ENCODE measurements around the gene SNRNP70. TPM values are rescaled to one million over a fixed set of nuclear protein-coding genes. Genes with fewer than 3 reads are reported as not detected.

SNRNP70 gene
- total RNA-seq, 3 donors from 2014 or later = 222 to 444 (median 316) TPM

DNA sequence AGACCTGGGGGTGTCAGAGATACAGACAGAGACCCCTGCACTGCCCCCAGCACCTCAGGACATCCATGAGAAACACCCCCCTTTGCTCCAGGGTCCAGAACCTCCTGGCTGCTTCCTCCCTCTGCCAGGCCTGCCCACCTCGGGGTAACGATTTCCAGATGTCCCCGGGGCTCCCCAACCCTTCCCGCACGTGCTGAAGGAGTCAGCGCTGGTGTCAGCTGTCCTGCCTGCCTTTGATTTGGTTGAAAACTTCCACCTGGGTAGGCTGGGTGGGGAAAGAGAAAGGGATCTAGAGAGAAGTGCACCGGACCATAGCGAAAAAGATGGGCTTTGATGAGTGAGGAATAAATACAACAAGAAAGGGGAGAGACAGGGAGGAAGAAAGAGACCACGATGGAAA, 26.2 kb upstream of the SNRNP70 start:
- Histone ChIP-seq H3K27ac (no peak overlapping the region), H3K36me3 (no peaks in the 10 kb centered on the region), H3K4me1 (no peaks in the 10 kb centered on the region), H3K27me3 (peaks cover 0 to 7% of the 10 kb centered on the region in 2 donors), H3K4me3 (no peak overlapping the region), H3K9me3 (no peaks in the 10 kb centered on the region)
- no peak for DNase-seq (ENCODE audit: low spot score in 2 of 2)
- intact Hi-C loops (cut with DNase I; ENCODE audit: low total_unique reads) = no loop called here
- TF ChIP-seq, protein P1, sequence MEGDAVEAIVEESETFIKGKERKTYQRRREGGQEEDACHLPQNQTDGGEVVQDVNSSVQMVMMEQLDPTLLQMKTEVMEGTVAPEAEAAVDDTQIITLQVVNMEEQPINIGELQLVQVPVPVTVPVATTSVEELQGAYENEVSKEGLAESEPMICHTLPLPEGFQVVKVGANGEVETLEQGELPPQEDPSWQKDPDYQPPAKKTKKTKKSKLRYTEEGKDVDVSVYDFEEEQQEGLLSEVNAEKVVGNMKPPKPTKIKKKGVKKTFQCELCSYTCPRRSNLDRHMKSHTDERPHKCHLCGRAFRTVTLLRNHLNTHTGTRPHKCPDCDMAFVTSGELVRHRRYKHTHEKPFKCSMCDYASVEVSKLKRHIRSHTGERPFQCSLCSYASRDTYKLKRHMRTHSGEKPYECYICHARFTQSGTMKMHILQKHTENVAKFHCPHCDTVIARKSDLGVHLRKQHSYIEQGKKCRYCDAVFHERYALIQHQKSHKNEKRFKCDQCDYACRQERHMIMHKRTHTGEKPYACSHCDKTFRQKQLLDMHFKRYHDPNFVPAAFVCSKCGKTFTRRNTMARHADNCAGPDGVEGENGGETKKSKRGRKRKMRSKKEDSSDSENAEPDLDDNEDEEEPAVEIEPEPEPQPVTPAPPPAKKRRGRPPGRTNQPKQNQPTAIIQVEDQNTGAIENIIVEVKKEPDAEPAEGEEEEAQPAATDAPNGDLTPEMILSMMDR (IDR thresholded peaks at IDR 0.05) = no peak
- TF ChIP-seq POLR2AphosphoS5 (IDR thresholded peaks at IDR 0.05) (no peak), POLR2A (IDR thresholded peaks at IDR 0.05) (no peak)

DNA sequence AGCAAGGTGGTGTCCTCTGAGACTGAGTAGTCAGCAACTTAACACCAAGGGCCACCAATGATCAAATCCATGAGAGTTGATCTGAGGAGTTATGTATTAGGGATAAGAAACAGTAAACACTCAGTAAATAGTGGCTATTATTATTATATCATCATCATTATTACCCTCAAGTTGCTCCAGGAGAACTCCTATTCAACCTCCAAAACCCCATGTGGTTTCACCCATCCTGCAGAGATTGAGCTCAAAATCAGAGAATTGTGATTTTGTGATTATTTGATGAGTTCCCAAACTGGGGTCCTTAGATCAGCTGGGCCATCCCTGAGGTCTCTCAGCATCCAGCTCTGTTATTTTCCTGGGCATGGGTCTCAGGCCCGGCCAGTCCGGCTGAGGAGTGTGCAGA, 24.3 kb upstream of the SNRNP70 start:
- Histone ChIP-seq H3K9me3 (no peaks in the 10 kb centered on the region), H3K36me3 (no peaks in the 10 kb centered on the region), H3K27me3 (peaks cover 0 to 15% of the 10 kb centered on the region in 2 donors), H3K4me3 (no peak overlapping the region), H3K27ac (no peak overlapping the region), H3K4me1 (no peaks in the 10 kb centered on the region)
- no peak for DNase-seq (ENCODE audit: low spot score in 2 of 2)
- intact Hi-C loops (cut with DNase I; ENCODE audit: low total_unique reads) = no loop called here
- TF ChIP-seq POLR2AphosphoS5 (IDR thresholded peaks at IDR 0.05) (no peak), POLR2A (IDR thresholded peaks at IDR 0.05) (no peak)
- TF ChIP-seq, protein P1 (IDR thresholded peaks at IDR 0.05) = no peak

DNA sequence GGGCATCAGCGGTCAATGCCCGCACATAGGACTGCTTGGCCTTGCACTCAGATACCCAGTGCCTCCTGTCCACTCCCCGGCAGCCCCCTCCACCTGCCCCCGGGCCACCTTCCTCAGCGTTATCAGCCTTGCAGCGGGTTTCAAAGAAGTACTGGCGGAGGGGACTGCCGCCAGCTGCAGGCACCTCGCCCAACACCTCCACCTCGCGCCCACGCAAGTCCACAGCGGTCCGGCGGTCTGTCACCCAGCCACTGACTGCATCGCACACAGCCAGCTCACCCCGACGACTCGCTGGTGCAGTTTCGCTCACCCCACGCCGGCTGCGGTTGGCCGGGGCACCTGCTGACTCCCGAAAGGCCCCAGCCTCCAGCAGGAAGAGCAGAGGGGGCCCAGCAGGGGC, 23.8 kb upstream of the SNRNP70 start:
- TF ChIP-seq POLR2AphosphoS5 (IDR thresholded peaks at IDR 0.05) = no peak
- TF ChIP-seq, protein P1 (IDR thresholded peaks at IDR 0.05) = no peak
- no peak for TF ChIP-seq POLR2A (IDR thresholded peaks at IDR 0.05)
- intact Hi-C loops (cut with DNase I; ENCODE audit: low total_unique reads) = no loop called here
- H3K9me3 ChIP-seq = no peaks in the 10 kb centered on the region

DNA sequence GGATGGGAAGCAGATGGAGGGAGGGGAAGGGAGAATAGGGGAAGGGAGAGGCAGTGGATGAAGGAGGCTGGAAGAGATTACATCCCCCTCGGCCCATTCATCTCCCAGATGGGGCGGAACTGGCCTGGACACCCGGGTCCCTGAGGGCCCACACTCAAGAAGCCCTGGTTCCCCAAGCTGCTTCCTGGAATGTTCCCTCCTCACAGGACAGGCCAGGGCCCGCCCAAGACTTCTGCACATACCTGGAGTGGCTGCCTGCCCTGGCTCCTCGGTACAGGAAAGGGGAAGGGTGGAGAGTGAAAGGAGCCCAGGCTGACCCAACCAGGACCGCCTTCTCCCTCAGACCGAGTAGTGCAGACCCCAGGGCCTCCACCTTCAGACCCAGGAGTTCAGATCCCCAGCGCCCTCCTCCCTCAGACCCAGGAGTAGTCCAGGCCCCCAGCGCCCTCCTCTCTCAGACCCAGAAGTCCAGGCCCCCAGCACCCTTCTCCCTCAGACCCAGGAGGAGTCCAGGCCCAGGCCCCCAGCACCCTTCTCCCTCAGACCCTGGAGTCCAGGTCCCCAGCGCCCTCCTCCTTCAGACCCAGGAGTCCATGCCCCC, 21.1 kb upstream of the SNRNP70 start:
- Histone ChIP-seq H3K27me3 (peaks cover 0 to 12% of the 10 kb centered on the region in 2 donors), H3K4me1 (no peaks in the 10 kb centered on the region), H3K36me3 (no peaks in the 10 kb centered on the region), H3K9me3 (no peaks in the 10 kb centered on the region), H3K27ac (peak overlapping the region; percentile 81 to 84), H3K4me3 (peak overlapping the region in 2 of 3 donors; percentile 50 to 67)
- no peak for TF ChIP-seq POLR2AphosphoS5 (IDR thresholded peaks at IDR 0.05)
- TF ChIP-seq, protein P1 (IDR thresholded peaks at IDR 0.05) = no peak
- TF ChIP-seq POLR2A (IDR thresholded peaks at IDR 0.05) = no peak
- DNase-seq (ENCODE audit: low spot score in 2 of 2) = peak in 1 of 2 donors; percentile 88
- intact Hi-C loops (cut with DNase I; ENCODE audit: low total_unique reads) = no loop called here

More for the DNA sequence above, 23.8 kb upstream of the SNRNP70 start:
- DNase-seq (ENCODE audit: low spot score in 2 of 2) = no peak
- H3K36me3 ChIP-seq = no peaks in the 10 kb centered on the region
- H3K4me1 ChIP-seq = no peaks in the 10 kb centered on the region
- H3K4me3 ChIP-seq = no peak overlapping the region
- H3K27ac ChIP-seq = no peak overlapping the region
- H3K27me3 ChIP-seq = peaks cover 0 to 15% of the 10 kb centered on the region in 2 donors

DNA sequence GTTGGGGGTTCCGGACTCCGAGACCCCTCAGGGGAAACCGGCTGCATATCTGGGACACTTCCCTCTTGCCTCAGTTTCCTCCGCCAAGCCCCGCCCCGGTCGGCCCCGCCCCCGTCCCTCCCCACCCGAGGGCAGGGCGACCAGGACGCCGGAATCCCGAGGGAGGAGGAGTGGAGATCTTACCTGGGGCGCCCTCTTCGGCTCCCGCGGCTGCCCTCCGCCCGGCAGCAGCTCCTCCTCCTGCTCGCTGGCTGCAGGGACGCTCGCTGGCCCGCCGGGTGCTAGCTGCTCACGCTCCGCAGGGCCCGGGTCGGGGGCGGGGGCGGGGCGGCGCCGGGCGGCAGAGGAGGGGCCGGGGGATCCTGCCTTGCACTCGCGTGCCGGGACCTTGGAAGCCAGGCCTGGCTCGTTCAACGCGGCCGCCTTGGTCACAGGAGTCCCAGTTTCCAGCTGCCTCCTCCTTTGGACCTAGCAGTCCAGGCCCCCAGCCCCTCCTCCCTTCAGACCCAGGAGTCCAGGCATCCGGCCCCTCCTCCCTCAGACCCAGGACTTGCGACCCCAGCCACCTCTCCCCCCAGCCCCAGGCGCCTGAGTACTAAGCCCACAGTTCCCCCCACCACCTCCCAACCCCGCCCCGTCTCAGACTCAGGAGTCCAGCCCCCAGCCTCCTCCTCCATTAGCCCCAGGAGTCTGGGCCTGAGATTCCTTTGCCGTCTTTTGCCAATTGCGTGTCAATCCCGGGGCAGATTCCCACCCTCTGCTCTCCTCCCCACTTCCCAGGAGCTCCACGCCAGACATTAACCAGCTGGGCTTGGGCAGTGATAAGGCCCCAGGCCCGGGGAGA, 20.3 kb upstream of the SNRNP70 start, which contains the start of gene NTF4:
NTF4 (minus strand) TSS at position 51 of the 844 bp plus-strand sequence. CDS start 2,821 bp downstream, outside the sequence.
- Histone ChIP-seq H3K9me3 (no peaks in the 10 kb centered on the region), H3K36me3 (no peaks in the 10 kb centered on the region), H3K27me3 (peaks cover 0 to 15% of the 10 kb centered on the region in 2 donors), H3K4me3 (peak within 1 kb of the TSS in 2 of 3 donors; percentile 50 to 67), H3K27ac (peak within 1 kb of the TSS; percentile 81 to 84), H3K4me1 (no peaks in the 10 kb centered on the region)
- TF ChIP-seq POLR2AphosphoS5 (IDR thresholded peaks at IDR 0.05) (no peak), POLR2A (IDR thresholded peaks at IDR 0.05) (no peak)
- TF ChIP-seq, protein P1 (IDR thresholded peaks at IDR 0.05) = no peak
- DNase-seq (ENCODE audit: low spot score in 2 of 2) = peak in 1 of 2 donors; percentile 52
- intact Hi-C loops (cut with DNase I; ENCODE audit: low total_unique reads) = loop anchor here (5.0 kb wide), 1 partner anchor 442 kb away; no protein-coding TSS in a partner anchor
